B cell (primary cell): ENCODE data around the gene BICDL1.

Experiments used
- CTCF ChIP-seq: fragments of 200-600 bp; IDR thresholded peaks from one replicate; pipeline ENCODE4 v1.8.0; 2022; ENCODE audit warnings: antibody characterized with exemption, mild to moderate bottlenecking
- EZH2 ChIP-seq: IDR thresholded peaks from 2 replicates; pipeline ENCODE4 v1.6.1; 2012; ENCODE audit warnings: borderline replicate concordance, low read depth, mild to moderate bottlenecking, moderate library complexity, low read length; ENCODE audit not compliant: insufficient read depth, poor library complexity, severe bottlenecking

GRCh38 chr12:120103044-120103338 lies 114.0 kb downstream of the BICDL1 start:
- no peak for TF ChIP-seq CTCF
- TF ChIP-seq EZH2: no peak
